SKM-1 (cell line): Measurements from ENCODE around the gene STAP1.
"Not testable (repeated sequence)": the region's sequence is repeated elsewhere in the genome, so short reads cannot be mapped to it uniquely, and the experiment has no call there.

Source experiments
- DNase-seq: peaks from one replicate; lab custom pipeline; 2025; ENCODE audit not compliant: unreplicated experiment; lab: John Stamatoyannopoulos, UW

Gene STAP1

DNA sequence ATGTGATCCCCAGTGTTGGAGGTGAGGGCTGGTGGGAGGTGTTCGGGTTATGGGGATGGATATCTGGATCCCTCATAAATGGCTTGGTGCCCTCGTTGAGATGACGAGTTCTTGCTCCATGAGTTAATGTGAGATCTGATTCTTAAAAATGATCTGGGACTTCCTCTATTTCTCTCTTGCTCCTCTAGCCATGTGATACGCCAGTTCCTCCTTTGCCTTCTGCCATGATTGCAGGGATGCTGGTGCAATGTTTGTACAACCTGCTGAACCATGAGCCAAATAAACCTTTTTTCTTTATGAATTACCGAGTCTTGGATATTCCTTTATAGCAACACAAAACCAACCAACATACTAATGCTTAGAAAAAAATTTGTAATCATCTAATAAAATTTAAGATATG lies 56.6 kb downstream of the STAP1 start:
- DNase-seq, result no peak

DNA sequence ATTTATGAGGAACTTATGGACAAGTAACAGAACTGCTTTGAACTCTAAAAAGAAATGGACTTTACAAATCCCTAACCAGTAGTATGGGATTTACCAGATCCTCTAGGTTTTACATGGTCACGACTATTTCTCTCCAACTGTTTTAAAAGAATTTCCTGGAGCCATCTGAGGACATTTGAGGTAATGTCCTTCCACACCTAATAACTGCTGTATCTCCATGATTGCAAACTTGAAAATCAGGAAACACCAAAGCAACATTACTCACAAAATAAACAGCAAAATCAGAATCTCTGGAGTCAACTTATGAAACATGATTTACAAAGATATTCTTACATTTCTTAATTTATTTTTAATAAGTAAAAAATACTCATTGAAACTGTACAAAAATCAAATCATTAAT lies 58.0 kb downstream of the STAP1 start:
- DNase-seq, result no peak

DNA sequence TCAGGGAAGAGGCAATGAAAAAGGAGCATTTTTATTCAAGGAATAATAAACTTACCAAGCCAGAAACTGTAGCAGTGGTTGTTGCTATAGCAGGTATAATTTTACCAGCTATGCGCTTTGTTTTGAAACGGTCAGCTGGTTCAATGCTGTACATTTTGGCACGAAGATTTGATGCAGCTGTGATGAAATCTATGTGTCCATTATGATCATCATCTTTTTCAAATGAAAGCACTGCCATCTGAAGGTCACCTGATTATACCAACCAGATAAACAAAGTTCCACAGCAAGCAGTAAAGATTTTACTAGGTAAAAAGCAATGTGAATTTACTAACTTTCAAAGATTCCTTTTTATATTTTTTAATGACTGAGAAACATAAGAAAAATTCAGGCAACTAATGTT lies 66.4 kb downstream of the STAP1 start:
- DNase-seq, result no peak

DNA sequence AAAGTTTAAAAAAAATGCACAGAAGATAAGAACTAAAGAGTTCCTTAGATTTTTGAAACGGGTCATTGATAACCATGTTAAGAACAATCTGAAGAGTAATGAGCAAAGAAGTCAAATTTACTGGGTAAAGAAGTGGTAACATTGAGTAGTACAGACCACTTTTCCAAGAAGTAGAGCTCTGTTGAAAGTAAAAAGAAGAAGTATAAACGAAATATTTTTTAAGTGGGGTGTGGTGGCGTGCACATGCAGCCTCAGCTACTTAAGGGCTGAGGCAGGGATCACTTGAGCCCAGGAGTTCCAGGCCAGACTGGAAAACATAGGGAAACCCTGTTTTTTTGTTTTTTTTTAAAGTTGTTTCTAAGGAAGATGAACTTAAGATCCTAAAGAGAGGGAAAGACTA lies 74.0 kb downstream of the STAP1 start:
- peak; percentile 26 for DNase-seq

DNA sequence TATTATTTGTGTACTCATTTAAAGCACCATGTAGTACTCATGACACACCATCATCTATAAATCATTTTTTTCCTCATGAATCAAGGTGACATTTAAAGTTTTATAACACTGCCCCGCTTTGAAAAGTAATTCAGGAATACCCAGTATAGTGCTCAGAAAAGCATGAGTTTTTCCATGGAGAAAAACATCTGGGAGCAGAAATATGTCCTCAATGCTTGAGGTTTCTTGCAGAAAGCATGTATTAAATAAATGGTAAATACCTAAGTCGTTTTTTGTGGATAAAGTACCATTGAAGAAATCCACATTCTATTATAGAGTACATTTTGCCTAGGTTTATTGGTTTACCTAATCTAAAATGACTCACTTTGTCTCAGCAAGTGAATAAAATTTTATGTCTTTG lies 76.2 kb downstream of the STAP1 start:
- no peak for DNase-seq

DNA sequence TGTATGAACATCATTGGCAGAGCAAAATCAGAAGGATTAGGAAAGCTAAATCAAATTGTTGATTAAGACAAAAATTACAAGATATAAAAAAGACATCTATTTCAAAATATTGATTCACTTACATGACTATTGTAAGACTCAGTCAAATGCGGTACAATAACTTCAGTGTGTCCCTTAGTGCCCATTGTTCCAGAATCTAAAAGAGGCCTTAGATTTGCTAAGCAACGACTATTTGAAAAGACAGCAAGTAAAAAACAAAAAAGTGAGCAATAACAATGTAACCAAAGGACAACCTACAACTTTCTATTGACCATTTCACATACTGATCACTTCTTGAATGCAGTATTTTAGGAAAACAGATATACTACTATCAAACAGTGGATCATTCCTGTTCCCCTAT lies 76.8 kb downstream of the STAP1 start:
- DNase-seq, result no peak

DNA sequence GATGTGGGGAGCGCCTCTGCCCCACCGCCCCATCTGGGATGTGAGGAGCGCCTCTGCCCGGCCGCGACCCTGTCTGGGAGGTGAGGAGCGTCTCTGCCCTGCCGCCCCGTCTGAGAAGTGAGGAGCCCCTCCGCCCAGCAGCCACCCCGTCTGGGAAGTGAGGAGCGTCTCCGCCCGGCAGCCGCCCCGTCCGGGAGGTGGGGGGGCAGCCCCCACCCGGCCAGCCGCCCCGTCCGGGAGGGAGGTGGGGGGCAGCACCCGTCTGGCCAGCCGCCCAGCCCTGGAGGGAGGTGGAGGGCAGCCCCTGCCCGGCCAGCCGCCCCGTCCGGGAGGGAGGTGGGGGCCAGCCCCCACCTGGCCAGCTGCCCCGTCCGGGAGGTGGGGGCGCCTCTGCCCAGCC lies 78.5 kb downstream of the STAP1 start:
- not testable (repeated sequence) for DNase-seq

DNA sequence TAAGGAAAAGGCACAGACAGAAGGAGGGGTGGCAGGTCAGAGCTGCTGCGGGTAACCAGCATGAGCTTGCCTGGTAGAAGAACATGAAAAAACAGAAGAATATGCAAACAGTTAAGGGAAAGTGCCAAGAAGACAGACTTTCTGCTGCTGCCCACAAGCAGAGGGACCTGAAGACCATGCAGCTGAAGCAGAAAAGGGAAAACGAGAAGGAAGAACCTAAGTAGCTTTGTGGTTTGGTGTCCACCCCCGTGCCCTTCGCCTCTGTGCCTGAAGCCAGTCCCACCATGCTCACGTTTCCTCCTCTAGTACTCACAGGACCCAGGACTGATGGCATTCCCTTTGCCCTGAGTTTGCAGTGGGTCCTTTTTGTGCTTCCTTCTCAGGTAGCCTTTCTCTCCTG lies 79.6 kb downstream of the STAP1 start:
- DNase-seq, result no peak

DNA sequence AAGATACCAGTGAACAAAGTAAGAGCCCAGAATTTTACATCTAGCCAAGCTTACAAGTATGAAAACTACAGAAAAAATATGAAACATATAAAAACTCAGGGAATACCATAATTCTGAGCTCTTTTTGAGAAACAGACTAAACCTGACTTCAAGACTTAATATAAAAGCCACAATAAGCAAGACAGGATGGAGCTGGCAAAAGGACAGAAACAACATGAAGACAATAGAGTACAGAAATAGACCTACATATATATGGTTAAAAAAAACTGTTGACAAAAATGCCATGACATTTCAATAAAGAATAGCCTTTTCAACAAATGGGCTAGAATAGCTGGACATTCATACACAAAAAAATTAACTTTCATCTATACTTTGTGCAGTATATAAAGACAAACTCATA lies 93.0 kb downstream of the STAP1 start:
- DNase-seq, result no peak
